ENCODE data around the gene CRIP3.

- no peak for TF ChIP-seq POLR2A (IDR thresholded peaks at IDR 0.05)
- no peak for TF ChIP-seq CTCF (IDR thresholded peaks at IDR 0.05)
- no peak for TF ChIP-seq POLR2AphosphoS5 (IDR thresholded peaks at IDR 0.05)
These were observed 5.2 kb upstream of the CRIP3 start for GRCh38 chr6:43313813-43314212.

Measured in stomach (tissue), 4 donors.